ENCODE results near the gene ITGAE. TPM values are rescaled to one million over a fixed set of nuclear protein-coding genes. Genes with fewer than 3 reads are reported as not detected.

Gene ITGAE
- total and polyA plus RNA-seq, 12 donors: 4.9 to 85.4 (median 33.7) TPM

DNA sequence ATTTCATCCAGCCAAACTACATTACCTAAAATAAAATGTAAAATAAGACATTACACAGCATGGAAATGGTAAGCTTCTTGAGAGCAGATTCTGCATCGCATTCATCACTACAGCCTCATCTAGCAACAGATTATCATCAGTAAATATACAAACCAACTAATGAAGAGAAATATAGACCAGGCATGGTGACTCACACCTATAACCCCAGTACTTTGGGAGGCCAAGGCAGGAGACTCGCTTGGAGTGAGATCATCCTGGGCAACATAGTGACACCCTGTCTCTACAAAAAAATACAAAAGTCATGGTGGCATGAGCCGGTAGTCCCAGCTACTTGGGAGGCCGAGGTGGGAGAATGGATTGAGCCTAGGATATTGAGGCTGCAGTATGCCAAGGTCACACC is 25.2 kb upstream of the ITGAE start:
- intact Hi-C loops (cut with DNase I): no loop called here
- no peak for TF ChIP-seq POLR2A (IDR thresholded peaks at IDR 0.05)
- TF ChIP-seq, protein P1, sequence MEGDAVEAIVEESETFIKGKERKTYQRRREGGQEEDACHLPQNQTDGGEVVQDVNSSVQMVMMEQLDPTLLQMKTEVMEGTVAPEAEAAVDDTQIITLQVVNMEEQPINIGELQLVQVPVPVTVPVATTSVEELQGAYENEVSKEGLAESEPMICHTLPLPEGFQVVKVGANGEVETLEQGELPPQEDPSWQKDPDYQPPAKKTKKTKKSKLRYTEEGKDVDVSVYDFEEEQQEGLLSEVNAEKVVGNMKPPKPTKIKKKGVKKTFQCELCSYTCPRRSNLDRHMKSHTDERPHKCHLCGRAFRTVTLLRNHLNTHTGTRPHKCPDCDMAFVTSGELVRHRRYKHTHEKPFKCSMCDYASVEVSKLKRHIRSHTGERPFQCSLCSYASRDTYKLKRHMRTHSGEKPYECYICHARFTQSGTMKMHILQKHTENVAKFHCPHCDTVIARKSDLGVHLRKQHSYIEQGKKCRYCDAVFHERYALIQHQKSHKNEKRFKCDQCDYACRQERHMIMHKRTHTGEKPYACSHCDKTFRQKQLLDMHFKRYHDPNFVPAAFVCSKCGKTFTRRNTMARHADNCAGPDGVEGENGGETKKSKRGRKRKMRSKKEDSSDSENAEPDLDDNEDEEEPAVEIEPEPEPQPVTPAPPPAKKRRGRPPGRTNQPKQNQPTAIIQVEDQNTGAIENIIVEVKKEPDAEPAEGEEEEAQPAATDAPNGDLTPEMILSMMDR (IDR thresholded peaks at IDR 0.05): no peak
- Histone ChIP-seq H3K27ac (no peak overlapping the region), H3K27me3 (no peaks in the 10 kb centered on the region), H3K36me3 (replicated peaks in 1 of 2) (peaks cover 0 to 69% of the 10 kb centered on the region in 2 donors), H3K9me3 (replicated peaks in 1 of 3) (no peaks in the 10 kb centered on the region), H3K4me3 (no peak overlapping the region), H3K4me1 (replicated peaks in 1 of 2) (peaks cover 0 to 23% of the 10 kb centered on the region in 2 donors)
- WGBS, 4 donors: 79 to 92% (median 85%) methylated on average over 4 of the region's 4 CpGs
- DNase-seq: no peak

DNA sequence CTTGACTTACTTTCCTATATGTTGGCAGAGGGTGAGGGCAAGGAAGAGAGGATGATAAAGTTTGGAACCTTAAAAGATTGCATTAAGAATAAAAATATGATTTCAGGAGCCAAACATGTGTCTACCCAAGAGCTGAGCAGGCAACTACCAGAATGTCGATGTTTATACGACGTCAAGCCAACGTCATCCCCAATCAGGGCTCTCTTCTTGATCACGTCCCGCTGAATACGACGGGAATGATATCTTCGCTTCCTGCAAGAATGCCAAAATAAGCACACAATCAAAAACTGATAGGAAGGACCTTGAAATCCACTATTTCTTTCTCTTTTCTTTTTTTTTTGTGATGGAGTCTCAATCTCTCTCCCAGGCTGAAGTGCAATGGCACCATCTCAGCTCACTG is 20.1 kb upstream of the ITGAE start:
- peak in 2 of 7 donors; percentile 64 to 74 for DNase-seq
- intact Hi-C loops (cut with DNase I): no loop called here
- H3K27ac ChIP-seq: no peak overlapping the region
- H3K27me3 ChIP-seq: no peaks in the 10 kb centered on the region
- no peak overlapping the region for H3K4me3 ChIP-seq
- 48 to 70% (median 54%) methylated on average over 9 of the region's 9 CpGs for WGBS, 4 donors
- peaks cover 0 to 89% of the 10 kb centered on the region in 2 donors for H3K36me3 ChIP-seq (replicated peaks in 1 of 2)
- TF ChIP-seq POLR2A (IDR thresholded peaks at IDR 0.05): no peak
- TF ChIP-seq, protein P1 (IDR thresholded peaks at IDR 0.05): no peak
- H3K9me3 ChIP-seq (replicated peaks in 1 of 3): no peaks in the 10 kb centered on the region
- peaks cover 3 to 4% of the 10 kb centered on the region in 2 donors for H3K4me1 ChIP-seq (replicated peaks in 1 of 2)

DNA sequence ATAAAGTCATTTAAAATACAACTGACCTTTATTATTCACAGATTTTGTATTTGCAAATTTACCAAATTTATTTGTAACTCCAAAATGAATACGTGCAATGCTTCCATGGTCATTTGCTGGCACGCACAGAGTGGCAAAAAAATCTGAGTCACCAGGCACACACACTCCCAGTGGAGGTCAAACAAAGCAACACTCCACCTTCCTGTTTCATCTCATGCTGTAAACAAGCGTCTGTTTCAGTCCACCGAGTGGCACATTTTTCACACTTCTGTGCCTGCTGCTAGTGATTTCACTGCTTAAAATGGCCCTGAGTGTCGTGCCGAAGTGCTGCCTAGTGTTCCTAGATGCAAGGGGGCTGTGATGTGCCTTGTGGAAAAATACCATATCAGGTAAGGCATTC is 17.8 kb upstream of the ITGAE start:
- no peaks in the 10 kb centered on the region for H3K27me3 ChIP-seq
- peak overlapping the region in 4 of 5 donors; percentile 40 to 85 (median 77) for H3K27ac ChIP-seq
- WGBS, 4 donors: 39 to 52% (median 44%) methylated on average over 6 of the region's 6 CpGs
- H3K4me3 ChIP-seq: no peak overlapping the region
- TF ChIP-seq, protein P1 (IDR thresholded peaks at IDR 0.05): no peak
- peak in 1 of 2 donors; percentile 50 for TF ChIP-seq POLR2A (IDR thresholded peaks at IDR 0.05)
- intact Hi-C loops (cut with DNase I): no loop called here
- peak; percentile 70 to 90 (median 85) for DNase-seq
- peaks cover 0 to 87% of the 10 kb centered on the region in 2 donors for H3K36me3 ChIP-seq (replicated peaks in 1 of 2)
- H3K4me1 ChIP-seq (replicated peaks in 1 of 2): peaks cover 3 to 4% of the 10 kb centered on the region in 2 donors
- no peaks in the 10 kb centered on the region for H3K9me3 ChIP-seq (replicated peaks in 1 of 3)

DNA sequence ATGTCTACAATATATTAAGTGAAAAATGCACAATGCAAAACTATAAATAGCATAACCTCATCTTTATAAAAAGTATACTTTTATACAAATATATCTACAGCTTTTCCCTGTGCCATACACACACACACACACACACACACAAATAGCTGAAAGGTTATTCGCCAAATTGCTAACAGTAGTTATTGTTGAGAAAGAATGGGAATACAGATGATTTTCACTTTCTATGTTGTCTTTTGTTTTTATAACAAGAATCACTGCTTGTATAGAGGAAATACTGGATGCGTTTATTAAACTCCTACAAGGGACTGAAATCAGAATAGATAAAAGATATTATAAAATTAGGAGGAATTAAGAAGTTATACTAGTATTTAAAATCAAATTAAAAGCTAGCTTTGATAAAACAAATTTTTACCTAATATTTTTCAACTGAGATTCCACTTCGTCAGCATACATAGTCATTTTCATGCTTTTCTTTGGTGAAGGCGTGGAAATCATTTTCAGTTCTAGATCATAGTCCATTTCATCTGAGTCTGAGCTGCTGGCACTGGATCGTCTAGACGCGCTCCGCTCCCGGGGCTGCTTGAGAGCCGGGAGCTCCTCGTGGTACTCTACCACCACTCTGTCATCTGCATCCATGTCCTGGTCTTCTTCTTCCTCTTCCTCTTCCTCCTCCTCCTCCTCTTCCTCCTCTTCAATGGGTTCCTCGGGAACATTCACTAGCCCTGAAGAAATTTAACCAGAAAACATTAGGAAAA is 17.0 kb upstream of the ITGAE start:
- H3K36me3 ChIP-seq (replicated peaks in 1 of 2): peaks cover 0 to 87% of the 10 kb centered on the region in 2 donors
- 88 to 92% (median 88%) methylated on average over 12 of the region's 12 CpGs for WGBS, 4 donors
- no peak for TF ChIP-seq POLR2A (IDR thresholded peaks at IDR 0.05)
- TF ChIP-seq, protein P1 (IDR thresholded peaks at IDR 0.05): no peak
- H3K27me3 ChIP-seq: no peaks in the 10 kb centered on the region
- peaks cover 3 to 4% of the 10 kb centered on the region in 2 donors for H3K4me1 ChIP-seq (replicated peaks in 1 of 2)
- H3K9me3 ChIP-seq (replicated peaks in 1 of 3): no peaks in the 10 kb centered on the region
- intact Hi-C loops (cut with DNase I): no loop called here
- DNase-seq: no peak
- no peak overlapping the region for H3K4me3 ChIP-seq
- peak overlapping the region in 4 of 5 donors; percentile 40 to 85 (median 77) for H3K27ac ChIP-seq
